Measurements from ENCODE around the gene ZNF438. TPM values are rescaled to one million over a fixed set of nuclear protein-coding genes. Genes with fewer than 3 reads are reported as not detected.
A peak's percentile ranks its signal among the peaks of the same experiment; 100 is the strongest.
"Not testable (repeated sequence)": the region's sequence is repeated elsewhere in the genome, so short reads cannot be mapped to it uniquely, and the experiment has no call there.

The ZNF438 gene
- total and polyA plus RNA-seq, 7 donors: 12.3 to 27.9 (median 20.7) TPM

GRCh38 chr10:30929901-30930520, 101.7 kb downstream of the ZNF438 start:
- Histone ChIP-seq H3K9me3 (no peaks in the 10 kb centered on the region), H3K36me3 (ENCODE audit: insufficient read depth in 1 of 2, low read depth in 1 of 2) (peaks cover 0 to 11% of the 10 kb centered on the region in 2 donors), H3K27me3 (ENCODE audit: insufficient read depth in 3 of 3, low read length in 2 of 3) (no peaks in the 10 kb centered on the region), H3K27ac (no peak overlapping the region), H3K4me3 (no peak overlapping the region), H3K4me1 (no peaks in the 10 kb centered on the region)
- WGBS, 3 donors: 91 to 99% (median 98%) methylated on average over 20 to 23 of the region's 23 CpGs
- DNase-seq (no peak), ATAC-seq (no peak)
- TF ChIP-seq, protein P1, sequence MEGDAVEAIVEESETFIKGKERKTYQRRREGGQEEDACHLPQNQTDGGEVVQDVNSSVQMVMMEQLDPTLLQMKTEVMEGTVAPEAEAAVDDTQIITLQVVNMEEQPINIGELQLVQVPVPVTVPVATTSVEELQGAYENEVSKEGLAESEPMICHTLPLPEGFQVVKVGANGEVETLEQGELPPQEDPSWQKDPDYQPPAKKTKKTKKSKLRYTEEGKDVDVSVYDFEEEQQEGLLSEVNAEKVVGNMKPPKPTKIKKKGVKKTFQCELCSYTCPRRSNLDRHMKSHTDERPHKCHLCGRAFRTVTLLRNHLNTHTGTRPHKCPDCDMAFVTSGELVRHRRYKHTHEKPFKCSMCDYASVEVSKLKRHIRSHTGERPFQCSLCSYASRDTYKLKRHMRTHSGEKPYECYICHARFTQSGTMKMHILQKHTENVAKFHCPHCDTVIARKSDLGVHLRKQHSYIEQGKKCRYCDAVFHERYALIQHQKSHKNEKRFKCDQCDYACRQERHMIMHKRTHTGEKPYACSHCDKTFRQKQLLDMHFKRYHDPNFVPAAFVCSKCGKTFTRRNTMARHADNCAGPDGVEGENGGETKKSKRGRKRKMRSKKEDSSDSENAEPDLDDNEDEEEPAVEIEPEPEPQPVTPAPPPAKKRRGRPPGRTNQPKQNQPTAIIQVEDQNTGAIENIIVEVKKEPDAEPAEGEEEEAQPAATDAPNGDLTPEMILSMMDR (IDR thresholded peaks at IDR 0.05): no peak
- intact Hi-C loops (cut with DNase I): no loop called here

GRCh38 chr10:30929311-30929729, 102.3 kb downstream of the ZNF438 start:
- H3K27me3 ChIP-seq (ENCODE audit: insufficient read depth in 3 of 3, low read length in 2 of 3); DNase-seq; H3K4me3 ChIP-seq; intact Hi-C loops (cut with DNase I); H3K9me3 ChIP-seq; H3K4me1 ChIP-seq; ATAC-seq; H3K27ac ChIP-seq: not testable (repeated sequence)
- 79 to 86% (median 82%) methylated on average over 10 of the region's 10 CpGs for WGBS, 3 donors
- H3K36me3 ChIP-seq (ENCODE audit: insufficient read depth in 1 of 2, low read depth in 1 of 2): peaks cover 0 to 11% of the 10 kb centered on the region in 2 donors

DNA sequence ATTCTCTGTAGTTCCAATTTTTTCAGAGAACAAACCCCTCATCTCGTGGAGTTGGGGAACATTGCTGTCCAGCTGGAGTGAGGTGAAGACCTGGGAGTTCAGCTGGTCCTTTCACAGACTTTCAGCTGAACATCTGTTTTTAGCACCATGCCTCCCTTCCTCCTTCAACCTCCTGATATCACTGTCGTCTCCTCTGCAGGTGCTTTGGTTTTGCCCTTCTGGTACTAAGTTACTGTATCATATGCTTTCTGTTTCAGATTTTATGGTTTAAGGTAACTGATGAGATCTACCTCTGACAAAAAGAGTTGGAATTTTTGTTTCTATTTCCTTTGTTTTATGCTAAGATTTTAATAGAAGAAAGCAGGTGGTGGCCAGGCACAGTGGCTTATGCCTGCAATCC, 102.9 kb downstream of the ZNF438 start:
- 64 to 75% (median 71%) methylated on average over 2 of the region's 2 CpGs for WGBS, 3 donors
- TF ChIP-seq, protein P1 (IDR thresholded peaks at IDR 0.05): no peak
- H3K36me3 ChIP-seq (ENCODE audit: insufficient read depth in 1 of 2, low read depth in 1 of 2): peaks cover 0 to 11% of the 10 kb centered on the region in 2 donors
- ATAC-seq: no peak
- intact Hi-C loops (cut with DNase I): no loop called here
- peaks cover 9% of the 10 kb centered on the region for H3K9me3 ChIP-seq
- DNase-seq: no peak
- H3K4me3 ChIP-seq: no peak overlapping the region
- no peaks in the 10 kb centered on the region for H3K27me3 ChIP-seq (ENCODE audit: insufficient read depth in 3 of 3, low read length in 2 of 3)
- H3K4me1 ChIP-seq: no peaks in the 10 kb centered on the region
- no peak overlapping the region for H3K27ac ChIP-seq

DNA sequence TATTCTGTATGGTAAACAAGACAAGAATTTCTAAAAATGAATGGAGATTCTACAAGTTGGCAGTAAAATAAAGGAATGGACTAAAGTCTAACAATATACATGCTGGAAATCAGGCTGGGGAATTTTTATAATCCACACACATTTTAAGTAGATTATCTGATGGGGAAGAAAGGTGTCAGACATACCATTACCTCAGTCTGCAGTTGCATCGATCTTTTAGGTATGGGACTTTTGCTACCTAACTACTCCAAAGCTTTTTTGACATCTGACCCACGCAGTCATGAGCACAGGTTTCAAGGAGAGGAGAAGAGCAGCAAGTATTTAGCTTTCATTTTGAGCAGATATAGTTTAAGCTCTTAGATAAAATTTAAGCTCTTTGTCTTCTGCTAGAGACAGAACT, 113.0 kb downstream of the ZNF438 start:
- Histone ChIP-seq H3K4me1 (peaks cover 41% of the 10 kb centered on the region), H3K4me3 (no peak overlapping the region), H3K27me3 (ENCODE audit: insufficient read depth in 3 of 3, low read length in 2 of 3) (no peaks in the 10 kb centered on the region), H3K9me3 (no peaks in the 10 kb centered on the region), H3K27ac (no peak overlapping the region), H3K36me3 (ENCODE audit: insufficient read depth in 1 of 2, low read depth in 1 of 2) (peaks cover 0 to 10% of the 10 kb centered on the region in 2 donors)
- ATAC-seq: no peak
- WGBS, 3 donors: 96 to 99% (median 98%) methylated on average over 2 of the region's 2 CpGs
- intact Hi-C loops (cut with DNase I): no loop called here
- TF ChIP-seq, protein P1 (IDR thresholded peaks at IDR 0.05): no peak
- DNase-seq: no peak

GRCh38 chr10:30917789-30918188, 113.9 kb downstream of the ZNF438 start:
- Histone ChIP-seq H3K4me3 (no peak overlapping the region), H3K27me3 (ENCODE audit: insufficient read depth in 3 of 3, low read length in 2 of 3) (no peaks in the 10 kb centered on the region), H3K4me1 (peaks cover 45% of the 10 kb centered on the region), H3K9me3 (no peaks in the 10 kb centered on the region), H3K27ac (no peak overlapping the region), H3K36me3 (ENCODE audit: insufficient read depth in 1 of 2, low read depth in 1 of 2) (peaks cover 0 to 2% of the 10 kb centered on the region in 2 donors)
- ATAC-seq: peak in 2 of 4 donors; percentile 32 to 52
- TF ChIP-seq, protein P1 (IDR thresholded peaks at IDR 0.05): no peak
- no peak for DNase-seq
- 38 to 71% (median 51%) methylated on average over 1 of the region's 1 CpG for WGBS, 3 donors
- intact Hi-C loops (cut with DNase I): no loop called here
